HL-60 (cell line): ENCODE results near the gene ADD3.

Source experiments
- GABPA ChIP-seq: IDR thresholded peaks from 2 replicates; pipeline ENCODE4 v1.6.1; 2012; ENCODE audit warnings: low read depth
- POLR2AphosphoS5 ChIP-seq: IDR thresholded peaks from 2 replicates; pipeline ENCODE4 v1.6.1; 2012; ENCODE audit warnings: low read depth
- TF ChIP-seq, protein P1 (sequence below): IDR thresholded peaks from one replicate; pipeline ENCODE4 v1.5.1; 2011; ENCODE audit warnings: low read length, control low read depth, inconsistent platforms; ENCODE audit not compliant: insufficient read depth
- TF ChIP-seq, protein P2 (sequence below): IDR thresholded peaks from 2 replicates; pipeline ENCODE4 v1.6.1; 2012; ENCODE audit warnings: low read depth; ENCODE audit not compliant: insufficient replicate concordance

DNA sequence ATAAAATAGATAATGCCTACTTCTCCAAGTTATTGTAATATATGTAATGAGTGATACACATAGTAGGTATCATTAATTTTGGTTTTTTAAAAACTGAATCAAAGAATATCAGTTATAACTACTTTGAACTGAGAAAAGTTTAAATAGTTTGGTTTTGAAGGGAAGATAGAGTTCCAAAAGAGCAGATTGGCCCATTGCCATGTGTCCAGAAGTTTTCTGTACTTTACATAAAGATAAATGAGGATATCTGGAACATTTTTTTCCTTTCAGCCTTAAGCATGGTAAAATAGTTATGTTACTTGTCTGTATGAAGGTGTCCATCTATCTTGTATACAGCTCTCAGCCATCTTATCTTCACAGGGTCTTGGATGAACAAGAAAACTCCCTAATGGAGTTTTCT is 101.7 kb downstream of the ADD3 start:
- TF ChIP-seq, protein P1, sequence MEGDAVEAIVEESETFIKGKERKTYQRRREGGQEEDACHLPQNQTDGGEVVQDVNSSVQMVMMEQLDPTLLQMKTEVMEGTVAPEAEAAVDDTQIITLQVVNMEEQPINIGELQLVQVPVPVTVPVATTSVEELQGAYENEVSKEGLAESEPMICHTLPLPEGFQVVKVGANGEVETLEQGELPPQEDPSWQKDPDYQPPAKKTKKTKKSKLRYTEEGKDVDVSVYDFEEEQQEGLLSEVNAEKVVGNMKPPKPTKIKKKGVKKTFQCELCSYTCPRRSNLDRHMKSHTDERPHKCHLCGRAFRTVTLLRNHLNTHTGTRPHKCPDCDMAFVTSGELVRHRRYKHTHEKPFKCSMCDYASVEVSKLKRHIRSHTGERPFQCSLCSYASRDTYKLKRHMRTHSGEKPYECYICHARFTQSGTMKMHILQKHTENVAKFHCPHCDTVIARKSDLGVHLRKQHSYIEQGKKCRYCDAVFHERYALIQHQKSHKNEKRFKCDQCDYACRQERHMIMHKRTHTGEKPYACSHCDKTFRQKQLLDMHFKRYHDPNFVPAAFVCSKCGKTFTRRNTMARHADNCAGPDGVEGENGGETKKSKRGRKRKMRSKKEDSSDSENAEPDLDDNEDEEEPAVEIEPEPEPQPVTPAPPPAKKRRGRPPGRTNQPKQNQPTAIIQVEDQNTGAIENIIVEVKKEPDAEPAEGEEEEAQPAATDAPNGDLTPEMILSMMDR: no peak
- TF ChIP-seq POLR2AphosphoS5 (no peak), GABPA (no peak)
- TF ChIP-seq, protein P2, sequence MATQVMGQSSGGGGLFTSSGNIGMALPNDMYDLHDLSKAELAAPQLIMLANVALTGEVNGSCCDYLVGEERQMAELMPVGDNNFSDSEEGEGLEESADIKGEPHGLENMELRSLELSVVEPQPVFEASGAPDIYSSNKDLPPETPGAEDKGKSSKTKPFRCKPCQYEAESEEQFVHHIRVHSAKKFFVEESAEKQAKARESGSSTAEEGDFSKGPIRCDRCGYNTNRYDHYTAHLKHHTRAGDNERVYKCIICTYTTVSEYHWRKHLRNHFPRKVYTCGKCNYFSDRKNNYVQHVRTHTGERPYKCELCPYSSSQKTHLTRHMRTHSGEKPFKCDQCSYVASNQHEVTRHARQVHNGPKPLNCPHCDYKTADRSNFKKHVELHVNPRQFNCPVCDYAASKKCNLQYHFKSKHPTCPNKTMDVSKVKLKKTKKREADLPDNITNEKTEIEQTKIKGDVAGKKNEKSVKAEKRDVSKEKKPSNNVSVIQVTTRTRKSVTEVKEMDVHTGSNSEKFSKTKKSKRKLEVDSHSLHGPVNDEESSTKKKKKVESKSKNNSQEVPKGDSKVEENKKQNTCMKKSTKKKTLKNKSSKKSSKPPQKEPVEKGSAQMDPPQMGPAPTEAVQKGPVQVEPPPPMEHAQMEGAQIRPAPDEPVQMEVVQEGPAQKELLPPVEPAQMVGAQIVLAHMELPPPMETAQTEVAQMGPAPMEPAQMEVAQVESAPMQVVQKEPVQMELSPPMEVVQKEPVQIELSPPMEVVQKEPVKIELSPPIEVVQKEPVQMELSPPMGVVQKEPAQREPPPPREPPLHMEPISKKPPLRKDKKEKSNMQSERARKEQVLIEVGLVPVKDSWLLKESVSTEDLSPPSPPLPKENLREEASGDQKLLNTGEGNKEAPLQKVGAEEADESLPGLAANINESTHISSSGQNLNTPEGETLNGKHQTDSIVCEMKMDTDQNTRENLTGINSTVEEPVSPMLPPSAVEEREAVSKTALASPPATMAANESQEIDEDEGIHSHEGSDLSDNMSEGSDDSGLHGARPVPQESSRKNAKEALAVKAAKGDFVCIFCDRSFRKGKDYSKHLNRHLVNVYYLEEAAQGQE: no peak
